K562 (cell line): ENCODE data around the gene TMEM131. TPM values are rescaled to one million over a fixed set of nuclear protein-coding genes. Genes with fewer than 3 reads are reported as not detected.
"Not testable (repeated sequence)": the region's sequence is repeated elsewhere in the genome, so short reads cannot be mapped to it uniquely, and the experiment has no call there.

ENCODE experiments used
- CXXC5 ChIP-seq: fragments of 250-450 bp; sonication (Bioruptor Pico); IDR thresholded peaks from 2 replicates; pipeline ENCODE4 v1.8.0; 2022; ENCODE audit warnings: inconsistent platforms, mild to moderate bottlenecking, moderate library complexity
- E2F3 ChIP-seq: fragments of 250-450 bp; sonication (Bioruptor Pico); IDR thresholded peaks from 2 replicates; pipeline ENCODE4 v1.4.0; 2020; ENCODE audit warnings: mild to moderate bottlenecking
- GTF2A2 ChIP-seq: IDR thresholded peaks from 2 replicates; pipeline ENCODE4 v1.6.1; 2016; ENCODE audit warnings: mild to moderate bottlenecking, missing genetic modification characterization, missing compliant biosample characterization
- HIVEP1 ChIP-seq: fragments of 250-450 bp; sonication (Bioruptor Pico); IDR thresholded peaks from 2 replicates; pipeline ENCODE4 v1.4.0; 2020; ENCODE audit warnings: mild to moderate bottlenecking
- HOXB6 ChIP-seq: fragments of 250-450 bp; sonication (Bioruptor Pico); IDR thresholded peaks from 2 replicates; pipeline ENCODE4 v1.5.1; 2022; ENCODE audit warnings: mild to moderate bottlenecking, borderline replicate concordance
- IFI16 ChIP-seq: fragments of 250-450 bp; sonication (Bioruptor Pico); IDR thresholded peaks from 2 replicates; pipeline ENCODE4 v2.1.2; 2022; ENCODE audit warnings: mild to moderate bottlenecking, inconsistent platforms
- MECOM ChIP-seq: fragments of 250-450 bp; sonication (Bioruptor Pico); IDR thresholded peaks from 2 replicates; pipeline ENCODE4 v1.8.0; 2022; ENCODE audit warnings: inconsistent platforms
- NR4A1 ChIP-seq, 2 experiments: fragments of 250-450 bp in 1 of 2; fragments of 450-650 bp in 1 of 2; sonication (Bioruptor Pico) in 1 of 2; IDR thresholded peaks; 2 replicates each; pipeline versions ENCODE4 v1.4.0 to v1.6.1; 2016 to 2020; ENCODE audit warnings: mild to moderate bottlenecking in 2 of 2, missing compliant biosample characterization in 1 of 2, missing genetic modification characterization in 1 of 2, moderate library complexity in 1 of 2
- TAF7 ChIP-seq: fragments of 450-650 bp; IDR thresholded peaks from 2 replicates; pipeline ENCODE4 v1.6.1; 2016; ENCODE audit warnings: missing genetic modification characterization, missing compliant biosample characterization
- TEAD4 ChIP-seq, 2 experiments: sonication (generic) in 1 of 2; formaldehyde crosslinking in 1 of 2; IDR thresholded peaks; 2 replicates each; pipeline versions ENCODE4 v1.6.1 to v1.8.0; 2012 to 2022; ENCODE audit warnings: borderline replicate concordance in 1 of 2, inconsistent platforms in 1 of 2, low read length in 1 of 2, mild to moderate bottlenecking in 1 of 2, missing genetic modification reagents in 1 of 2
- ZBTB17 ChIP-seq: fragments of 450-650 bp; formaldehyde crosslinking; IDR thresholded peaks from 2 replicates; pipeline ENCODE4 v1.4.0; 2020; ENCODE audit warnings: mild to moderate bottlenecking
- ZNF589 ChIP-seq: fragments of 200-800 bp; sonication (Bioruptor generic); IDR thresholded peaks from 2 replicates; pipeline ENCODE4 v1.6.1; 2016; ENCODE audit warnings: low read depth, missing genetic modification characterization, missing compliant biosample characterization
- ZNF76 ChIP-seq: fragments of 250-450 bp; sonication (Bioruptor Pico); IDR thresholded peaks from 2 replicates; pipeline ENCODE4 v1.4.0; 2020; ENCODE audit warnings: mild to moderate bottlenecking, moderate library complexity, borderline replicate concordance
- ZNF780A ChIP-seq: fragments of 250-450 bp; sonication (Bioruptor Pico); IDR thresholded peaks from 2 replicates; pipeline ENCODE4 v1.5.0; 2021; ENCODE audit warnings: mild to moderate bottlenecking
- polyA plus RNA-seq, 8 experiments: library from polyadenylated mRNA; depleted of rRNA in 4 of 8; stranded (reverse) in 5 of 8; unstranded in 3 of 8; fragments of >200 nt; fragmentation: Nextera tagmentation in 2 of 8; fragmentation: Illumina TruSeq in 1 of 8; extraction: Ambion mirVana in 2 of 8; extraction: Trizol in 1 of 8; gene quantifications; 2 replicates each; pipeline versions ENCODE4 v1.2.1 to v1.2.3, GENCODE V29; 2011 to 2014; ENCODE audit warnings: inconsistent platforms in 1 of 8, missing spikeins in 1 of 8
- total RNA-seq, 7 experiments: library from RNA; depleted of rRNA in 6 of 7; stranded (reverse); fragments of >200 nt in 6 of 7; fragmentation: Illumina TruSeq in 2 of 7; extraction: Trizol in 2 of 7; gene quantifications; 2 replicates each; pipeline versions ENCODE4 v1.2.1 to v1.2.3, GENCODE V29; 2011 to 2021; ENCODE audit warnings: low replicate concordance in 1 of 7
- TF ChIP-seq, protein P1 (sequence below): fragments of 450-650 bp; IDR thresholded peaks from 2 replicates; pipeline ENCODE4 v1.6.1; 2016; ENCODE audit warnings: missing biosample characterization, missing genetic modification characterization
- TF ChIP-seq, protein P2 (sequence below), 3 experiments: fragments of 200-800 bp in 1 of 3; fragments of 250-450 bp in 1 of 3; fragments of 450-650 bp in 1 of 3; sonication (Bioruptor Pico) in 1 of 3; sonication (Bioruptor generic) in 1 of 3; formaldehyde crosslinking in 1 of 3; IDR thresholded peaks; 2 replicates each; pipeline versions ENCODE4 v1.6.1 to v1.8.0; 2016 to 2022; ENCODE audit warnings: mild to moderate bottlenecking in 2 of 3, missing genetic modification characterization in 2 of 3, missing compliant biosample characterization in 1 of 3, moderate library complexity in 1 of 3
- TF ChIP-seq, protein P3 (sequence below): fragments of 250-450 bp; sonication (Bioruptor Pico); IDR thresholded peaks from 2 replicates; pipeline ENCODE4 v1.4.0; 2020; ENCODE audit warnings: mild to moderate bottlenecking, moderate library complexity, borderline replicate concordance
- TF ChIP-seq, protein P4 (sequence below): fragments of 200-800 bp; sonication (Bioruptor generic); IDR thresholded peaks from 2 replicates; pipeline ENCODE4 v1.6.1; 2017; ENCODE audit warnings: missing genetic modification characterization, missing compliant biosample characterization

The TMEM131 gene
- total and polyA plus RNA-seq, 9 of the 15 experiments (the other 6 are each of a cell fraction or from before 2014, with no cell fraction given) = 2.5 to 21.1 (median 12.4) TPM

DNA sequence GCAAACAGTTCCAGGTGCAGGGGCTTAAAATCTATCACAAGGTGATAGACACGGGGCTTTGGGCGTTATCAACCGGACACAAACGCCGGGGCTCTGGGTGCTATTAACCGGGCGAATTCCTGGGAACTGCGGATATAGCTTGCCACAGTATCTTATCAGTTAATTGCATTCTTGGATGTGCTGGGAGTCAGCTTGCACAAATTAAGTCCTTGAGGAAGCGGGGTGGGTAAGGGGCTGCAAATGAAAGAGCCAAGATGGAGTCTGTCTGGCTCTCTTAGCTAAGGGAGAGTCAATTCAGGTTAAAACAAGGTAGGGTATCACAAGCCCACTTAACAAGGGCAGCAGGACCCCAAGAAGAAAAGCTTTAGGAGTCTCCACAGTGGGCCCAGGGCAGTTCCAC, 283.6 kb downstream of the TMEM131 start (continued):
- TF ChIP-seq ZNF76 (CRISPR knock-in tag) = peak; percentile 97
- TF ChIP-seq MECOM (CRISPR knock-in tag) = peak; percentile 92
- TF ChIP-seq TAF7 (tag) = peak; percentile 65
- peak; percentile 49; the same call in 1 of the 2 replicates for TF ChIP-seq ZBTB17 (CRISPR knock-in tag)
- TF ChIP-seq, protein P1, sequence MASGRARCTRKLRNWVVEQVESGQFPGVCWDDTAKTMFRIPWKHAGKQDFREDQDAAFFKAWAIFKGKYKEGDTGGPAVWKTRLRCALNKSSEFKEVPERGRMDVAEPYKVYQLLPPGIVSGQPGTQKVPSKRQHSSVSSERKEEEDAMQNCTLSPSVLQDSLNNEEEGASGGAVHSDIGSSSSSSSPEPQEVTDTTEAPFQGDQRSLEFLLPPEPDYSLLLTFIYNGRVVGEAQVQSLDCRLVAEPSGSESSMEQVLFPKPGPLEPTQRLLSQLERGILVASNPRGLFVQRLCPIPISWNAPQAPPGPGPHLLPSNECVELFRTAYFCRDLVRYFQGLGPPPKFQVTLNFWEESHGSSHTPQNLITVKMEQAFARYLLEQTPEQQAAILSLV (tag) = peak; percentile 61; the same call in 1 of the 2 replicates
- peak; percentile 81 for TF ChIP-seq IFI16 (CRISPR knock-in tag)
- TF ChIP-seq ZNF589 = peak; percentile 85
- TF ChIP-seq, protein P2, sequence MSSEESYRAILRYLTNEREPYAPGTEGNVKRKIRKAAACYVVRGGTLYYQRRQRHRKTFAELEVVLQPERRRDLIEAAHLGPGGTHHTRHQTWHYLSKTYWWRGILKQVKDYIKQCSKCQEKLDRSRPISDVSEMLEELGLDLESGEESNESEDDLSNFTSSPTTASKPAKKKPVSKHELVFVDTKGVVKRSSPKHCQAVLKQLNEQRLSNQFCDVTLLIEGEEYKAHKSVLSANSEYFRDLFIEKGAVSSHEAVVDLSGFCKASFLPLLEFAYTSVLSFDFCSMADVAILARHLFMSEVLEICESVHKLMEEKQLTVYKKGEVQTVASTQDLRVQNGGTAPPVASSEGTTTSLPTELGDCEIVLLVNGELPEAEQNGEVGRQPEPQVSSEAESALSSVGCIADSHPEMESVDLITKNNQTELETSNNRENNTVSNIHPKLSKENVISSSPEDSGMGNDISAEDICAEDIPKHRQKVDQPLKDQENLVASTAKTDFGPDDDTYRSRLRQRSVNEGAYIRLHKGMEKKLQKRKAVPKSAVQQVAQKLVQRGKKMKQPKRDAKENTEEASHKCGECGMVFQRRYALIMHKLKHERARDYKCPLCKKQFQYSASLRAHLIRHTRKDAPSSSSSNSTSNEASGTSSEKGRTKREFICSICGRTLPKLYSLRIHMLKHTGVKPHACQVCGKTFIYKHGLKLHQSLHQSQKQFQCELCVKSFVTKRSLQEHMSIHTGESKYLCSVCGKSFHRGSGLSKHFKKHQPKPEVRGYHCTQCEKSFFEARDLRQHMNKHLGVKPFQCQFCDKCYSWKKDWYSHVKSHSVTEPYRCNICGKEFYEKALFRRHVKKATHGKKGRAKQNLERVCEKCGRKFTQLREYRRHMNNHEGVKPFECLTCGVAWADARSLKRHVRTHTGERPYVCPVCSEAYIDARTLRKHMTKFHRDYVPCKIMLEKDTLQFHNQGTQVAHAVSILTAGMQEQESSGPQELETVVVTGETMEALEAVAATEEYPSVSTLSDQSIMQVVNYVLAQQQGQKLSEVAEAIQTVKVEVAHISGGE (CRISPR knock-in tag; IDR thresholded peaks at IDR 0.05) = 0 out of 6 replicates have a peak, but pooled peaks of 1 of the 3 experiments have one; percentile 36
- TF ChIP-seq HIVEP1 (CRISPR knock-in tag) = peak; percentile 96
- TF ChIP-seq CXXC5 (CRISPR knock-in tag) = peak; percentile 93
- TF ChIP-seq GTF2A2 (tag) = peak; percentile 70; the same call in 1 of the 2 replicates
- TF ChIP-seq TEAD4 (IDR thresholded peaks at IDR 0.05; ENCODE audit: low read length) = peak; percentile 69
- TF ChIP-seq TEAD4 (CRISPR knock-in tag; IDR thresholded peaks at IDR 0.05; ENCODE audit: borderline replicate concordance); NR4A1 (CRISPR knock-in tag; IDR thresholded peaks at IDR 0.05): not testable (repeated sequence)
- 0 out of 2 replicates have a peak, but pooled peaks have one; percentile 70 for TF ChIP-seq ZNF780A (CRISPR knock-in tag)
- 0 out of 2 replicates have a peak, but pooled peaks have one; percentile 50 for TF ChIP-seq E2F3
- peak; percentile 38; the same call in 1 of the 2 replicates for TF ChIP-seq HOXB6 (CRISPR knock-in tag)
- TF ChIP-seq, protein P3, sequence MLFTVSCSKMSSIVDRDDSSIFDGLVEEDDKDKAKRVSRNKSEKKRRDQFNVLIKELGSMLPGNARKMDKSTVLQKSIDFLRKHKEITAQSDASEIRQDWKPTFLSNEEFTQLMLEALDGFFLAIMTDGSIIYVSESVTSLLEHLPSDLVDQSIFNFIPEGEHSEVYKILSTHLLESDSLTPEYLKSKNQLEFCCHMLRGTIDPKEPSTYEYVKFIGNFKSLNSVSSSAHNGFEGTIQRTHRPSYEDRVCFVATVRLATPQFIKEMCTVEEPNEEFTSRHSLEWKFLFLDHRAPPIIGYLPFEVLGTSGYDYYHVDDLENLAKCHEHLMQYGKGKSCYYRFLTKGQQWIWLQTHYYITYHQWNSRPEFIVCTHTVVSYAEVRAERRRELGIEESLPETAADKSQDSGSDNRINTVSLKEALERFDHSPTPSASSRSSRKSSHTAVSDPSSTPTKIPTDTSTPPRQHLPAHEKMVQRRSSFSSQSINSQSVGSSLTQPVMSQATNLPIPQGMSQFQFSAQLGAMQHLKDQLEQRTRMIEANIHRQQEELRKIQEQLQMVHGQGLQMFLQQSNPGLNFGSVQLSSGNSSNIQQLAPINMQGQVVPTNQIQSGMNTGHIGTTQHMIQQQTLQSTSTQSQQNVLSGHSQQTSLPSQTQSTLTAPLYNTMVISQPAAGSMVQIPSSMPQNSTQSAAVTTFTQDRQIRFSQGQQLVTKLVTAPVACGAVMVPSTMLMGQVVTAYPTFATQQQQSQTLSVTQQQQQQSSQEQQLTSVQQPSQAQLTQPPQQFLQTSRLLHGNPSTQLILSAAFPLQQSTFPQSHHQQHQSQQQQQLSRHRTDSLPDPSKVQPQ (CRISPR knock-in tag) = 0 out of 2 replicates have a peak, but pooled peaks have one; percentile 50
- TF ChIP-seq NR4A1 (tag; IDR thresholded peaks at IDR 0.05) = peak; percentile 99
- TF ChIP-seq, protein P4, sequence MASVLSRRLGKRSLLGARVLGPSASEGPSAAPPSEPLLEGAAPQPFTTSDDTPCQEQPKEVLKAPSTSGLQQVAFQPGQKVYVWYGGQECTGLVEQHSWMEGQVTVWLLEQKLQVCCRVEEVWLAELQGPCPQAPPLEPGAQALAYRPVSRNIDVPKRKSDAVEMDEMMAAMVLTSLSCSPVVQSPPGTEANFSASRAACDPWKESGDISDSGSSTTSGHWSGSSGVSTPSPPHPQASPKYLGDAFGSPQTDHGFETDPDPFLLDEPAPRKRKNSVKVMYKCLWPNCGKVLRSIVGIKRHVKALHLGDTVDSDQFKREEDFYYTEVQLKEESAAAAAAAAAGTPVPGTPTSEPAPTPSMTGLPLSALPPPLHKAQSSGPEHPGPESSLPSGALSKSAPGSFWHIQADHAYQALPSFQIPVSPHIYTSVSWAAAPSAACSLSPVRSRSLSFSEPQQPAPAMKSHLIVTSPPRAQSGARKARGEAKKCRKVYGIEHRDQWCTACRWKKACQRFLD (CRISPR knock-in tag) = peak; percentile 88; the same call in 1 of the 2 replicates
